K562 (cell line): ENCODE data around the gene CERS3. TPM values are rescaled to one million over a fixed set of nuclear protein-coding genes. Genes with fewer than 3 reads are reported as not detected.

Source experiments
- ATAC-seq: fragments of 200-7000 bp; cut with Tn5 transposase; 3 replicates; pipeline ENCODE4 v1.9.1; 2020; ENCODE audit warnings: moderate library complexity
- BruUV-seq: library from RNA; stranded (reverse); fragments of 400-500 nt; replicated peaks from 2 replicates; lab custom pipeline; 2021; lab: Mats Ljungman, UMichigan
- CTCF ChIA-PET: fragments of 300-600 bp; formaldehyde crosslinking; extraction: SDS; loops from one replicate; lab custom pipeline; 2021; ENCODE audit warnings: low intra/inter-chr PET ratio; lab: Yijun Ruan, JAX
- POLR2A ChIA-PET: fragments of 300-600, 350-650 bp; sonication (Branson Sonifier 250); formaldehyde crosslinking; extraction: SDS; loops from one replicate; lab custom pipeline; 2021; ENCODE audit warnings: antibody characterized with exemption, inconsistent platforms; lab: Yijun Ruan, JAX
- DNase-seq, 4 experiments: peaks; one replicate each; pipeline versions ENCODE4 v3.0.0 to v3.0.0-alpha.2; 2011 to 2018; ENCODE audit warnings: low spot score in 3 of 4, mixed read lengths in 3 of 4; ENCODE audit errors: extremely low read depth in 1 of 4
- FAIRE-seq: peaks from 2 replicates; lab custom pipeline; 2011; peaks lifted over from hg19 to GRCh38; lab: Jason Lieb, UNC
- H2AFZ ChIP-seq: 2 replicates; pipeline ENCODE4 v1.6.0; 2011; ENCODE audit warnings: low read depth, low read length, control low read depth, inconsistent platforms
- H3K27ac ChIP-seq: fragments of 200-600 bp; 3 replicates; pipeline ENCODE4 v1.8.0; 2011; ENCODE audit warnings: low read depth, mild to moderate bottlenecking, control low read depth, inconsistent platforms, low read length, moderate library complexity, mixed read lengths; ENCODE audit errors: extremely low read depth
- H3K27me3 ChIP-seq, 2 experiments: fragments of 300-600 bp in 1 of 2; 2 replicates in 1 of 2; 3 replicates in 1 of 2; pipeline versions ENCODE4 v1.6.0 to v1.8.0; 2011; ENCODE audit warnings: inconsistent platforms in 2 of 2, low read length in 2 of 2, mild to moderate bottlenecking in 1 of 2, mixed read lengths in 1 of 2, moderate library complexity in 1 of 2; ENCODE audit not compliant: control insufficient read depth in 2 of 2, insufficient read depth in 2 of 2
- H3K36me3 ChIP-seq: fragments of 300-600 bp; 3 replicates; pipeline ENCODE4 v1.8.0; 2011; ENCODE audit warnings: mild to moderate bottlenecking, low read length, inconsistent platforms; ENCODE audit not compliant: control insufficient read depth, insufficient read depth
- H3K4me1 ChIP-seq, 2 experiments: fragments of 200-600 bp in 1 of 2; replicated peaks in 1 of 2; 2 replicates in 1 of 2; 3 replicates in 1 of 2; pipeline versions ENCODE4 v1.5.1 to v1.8.0; 2011; ENCODE audit warnings: inconsistent platforms in 2 of 2, low read length in 2 of 2, mild to moderate bottlenecking in 1 of 2, mixed read lengths in 1 of 2, moderate library complexity in 1 of 2; ENCODE audit not compliant: control insufficient read depth in 2 of 2, insufficient read depth in 2 of 2
- H3K4me2 ChIP-seq: 2 replicates; pipeline ENCODE4 v1.6.1; 2011; ENCODE audit warnings: low read length, control low read depth, inconsistent platforms, mixed read lengths; ENCODE audit not compliant: insufficient read depth
- H3K4me3 ChIP-seq: fragments of 200-600 bp; sonication (generic), shearing (Covaris generic); 2 replicates; pipeline ENCODE4 v1.5.1; 2016; ENCODE audit warnings: control low read depth, inconsistent platforms
- H3K79me2 ChIP-seq: fragments of 200-600 bp; 3 replicates; pipeline ENCODE4 v1.8.0; 2011; ENCODE audit warnings: low read length, inconsistent platforms; ENCODE audit not compliant: control insufficient read depth, insufficient read depth
- H3K9ac ChIP-seq, 2 experiments: 2 replicates each; pipeline versions ENCODE4 v1.6.0 to v1.6.1; 2011; ENCODE audit warnings: low read depth in 2 of 2, low read length in 2 of 2, control low read depth in 1 of 2, inconsistent platforms in 1 of 2, mild to moderate bottlenecking in 1 of 2, mixed read lengths in 1 of 2; ENCODE audit not compliant: insufficient read depth in 1 of 2
- H3K9me1 ChIP-seq: one replicate; pipeline ENCODE4 v1.6.0; 2011; ENCODE audit warnings: inconsistent platforms, mild to moderate bottlenecking, low read length, moderate library complexity; ENCODE audit not compliant: control insufficient read depth, insufficient read depth
- H3K9me3 ChIP-seq: replicated peaks from 2 replicates; pipeline ENCODE4 v1.5.1; 2011; ENCODE audit warnings: low read depth, low read length, inconsistent platforms; ENCODE audit not compliant: control insufficient read depth, insufficient read depth
- H4K20me1 ChIP-seq: replicated peaks from 2 replicates; pipeline ENCODE4 v1.6.1; 2011; ENCODE audit warnings: low read length, inconsistent platforms, mixed read lengths; ENCODE audit not compliant: control insufficient read depth, insufficient read depth
- KAT7 ChIP-seq: sonication (generic); formaldehyde crosslinking; IDR thresholded peaks from 2 replicates; pipeline ENCODE4 v1.8.0; 2022; ENCODE audit warnings: missing genetic modification reagents, mild to moderate bottlenecking, borderline replicate concordance
- POLR2AphosphoS2 ChIP-seq: IDR thresholded peaks from 2 replicates; pipeline ENCODE4 v1.6.1; 2012; ENCODE audit warnings: low read length, improper control_type of control experiment
- TBL1XR1 ChIP-seq, 2 experiments: IDR thresholded peaks; 2 replicates each; pipeline ENCODE4 v1.6.1; 2012; ENCODE audit warnings: improper control_type of control experiment in 2 of 2, low read length in 2 of 2, mild to moderate bottlenecking in 1 of 2
- TCFL5 ChIP-seq: fragments of 250-450 bp; sonication (Bioruptor Pico); conservative IDR thresholded peaks from 2 replicates; pipeline ENCODE4 v1.6.1; 2021; ENCODE audit warnings: mild to moderate bottlenecking, moderate library complexity, matching md5 sums
- ZNF347 ChIP-seq: fragments of 450-650 bp; formaldehyde crosslinking; IDR thresholded peaks from 2 replicates; pipeline ENCODE4 v1.4.0; 2020; ENCODE audit warnings: low read depth, mild to moderate bottlenecking, moderate library complexity
- WGBS: fragments of 100-300 bp; shearing (Covaris generic); methylation state at CpG from one replicate; pipeline ENCODE4 v1.1.6; 2016; ENCODE audit warnings: low coverage, mixed read lengths; ENCODE audit not compliant: insufficient coverage; ENCODE audit errors: missing lambda C conversion rate; 5-methylcytosine and 5-hydroxymethylcytosine counted together
- in situ Hi-C: fragments of 300-500 bp; cut with MboI; formaldehyde crosslinking; loops from 4 replicates; pipeline ENCODE4 v1.15.0; 2018; ENCODE audit warnings: inconsistent platforms, mixed read lengths
- intact Hi-C: fragments of 100-400 bp; cut with micrococcal nuclease; formaldehyde crosslinking; loops from 2 replicates; pipeline ENCODE4 v1.14.2; 2022
- polyA plus RNA-seq, 8 experiments: library from polyadenylated mRNA; depleted of rRNA in 4 of 8; stranded (reverse) in 5 of 8; unstranded in 3 of 8; fragments of >200 nt; fragmentation: Nextera tagmentation in 2 of 8; fragmentation: Illumina TruSeq in 1 of 8; extraction: Ambion mirVana in 2 of 8; extraction: Trizol in 1 of 8; gene quantifications; 2 replicates each; pipeline versions ENCODE4 v1.2.1 to v1.2.3, GENCODE V29; 2011 to 2014; ENCODE audit warnings: inconsistent platforms in 1 of 8, missing spikeins in 1 of 8
- total RNA-seq, 7 experiments: library from RNA; depleted of rRNA in 6 of 7; stranded (reverse); fragments of >200 nt in 6 of 7; fragmentation: Illumina TruSeq in 2 of 7; extraction: Trizol in 2 of 7; gene quantifications; 2 replicates each; pipeline versions ENCODE4 v1.2.1 to v1.2.3, GENCODE V29; 2011 to 2021; ENCODE audit warnings: low replicate concordance in 1 of 7
- TF ChIP-seq, protein P1 (sequence below): fragments of 450-650 bp; IDR thresholded peaks from 2 replicates; pipeline ENCODE4 v1.6.1; 2016; ENCODE audit warnings: antibody characterized with exemption
- TF ChIP-seq, protein P2 (sequence below): fragments of 200-600 bp; sonication (generic); IDR thresholded peaks from one replicate; pipeline ENCODE4 v1.6.1; 2012; ENCODE audit warnings: mild to moderate bottlenecking, low read depth, low read length, inconsistent platforms

The CERS3 gene
- total and polyA plus RNA-seq, 9 of the 15 experiments (the other 6 are each of a cell fraction or from before 2014, with no cell fraction given): not detected

DNA sequence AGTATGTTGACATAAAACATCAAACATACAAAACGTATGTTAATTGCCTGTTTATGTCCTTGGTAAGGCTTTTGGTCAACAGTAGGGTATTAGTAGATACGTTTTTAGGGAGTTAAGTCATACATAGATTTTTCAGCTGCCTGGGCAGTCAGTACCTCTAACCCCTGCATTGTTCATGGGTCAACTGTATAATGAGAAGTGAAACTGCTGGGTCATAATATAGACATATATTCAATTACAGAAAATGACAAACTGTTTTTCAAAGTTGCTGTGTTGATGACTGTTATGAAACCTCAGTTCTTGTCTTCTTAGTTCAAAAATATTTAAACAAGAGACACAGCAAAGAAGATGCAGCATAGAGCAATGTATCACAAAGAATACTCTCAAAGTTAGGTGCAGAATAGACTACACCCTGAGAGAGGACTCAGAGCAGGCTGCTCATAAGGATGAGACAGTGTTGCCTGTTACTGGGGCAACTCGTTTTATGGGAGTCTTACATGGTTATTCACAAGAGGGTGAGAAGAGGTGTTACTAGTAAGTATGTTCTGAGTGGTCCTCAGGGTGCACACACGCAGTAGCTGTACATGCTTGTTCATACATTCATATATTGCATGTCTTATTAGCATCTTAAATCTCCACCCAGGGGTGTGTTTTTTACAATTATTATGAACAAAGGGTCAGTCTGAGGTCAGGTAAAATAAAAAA, 133.9 kb downstream of the CERS3 start:
- POLR2A ChIA-PET: no interaction called here
- BruUV-seq: no TSS peak

More for the DNA sequence above, 133.9 kb downstream of the CERS3 start:
- intact Hi-C loops: no loop called here
- no peak for ATAC-seq
- no peak overlapping the region for H3K27ac ChIP-seq
- H3K9me3 ChIP-seq: no peaks in the 10 kb centered on the region
- no peak overlapping the region for H3K9ac ChIP-seq
- H3K79me2 ChIP-seq: no peaks in the 10 kb centered on the region
- H3K4me2 ChIP-seq: no peak overlapping the region
- 1% methylated on average over 4 of the region's 4 CpGs for WGBS
- DNase-seq: no peak
- no peaks in the 10 kb centered on the region for H3K27me3 ChIP-seq
- no peak overlapping the region for H3K4me3 ChIP-seq
- CTCF ChIA-PET: no interaction called here
- H4K20me1 ChIP-seq: no peaks in the 10 kb centered on the region
- no peak for FAIRE-seq
- H2AFZ ChIP-seq: no peak overlapping the region
- no peak for TF ChIP-seq KAT7 (CRISPR knock-in tag)
- TF ChIP-seq, protein P1, sequence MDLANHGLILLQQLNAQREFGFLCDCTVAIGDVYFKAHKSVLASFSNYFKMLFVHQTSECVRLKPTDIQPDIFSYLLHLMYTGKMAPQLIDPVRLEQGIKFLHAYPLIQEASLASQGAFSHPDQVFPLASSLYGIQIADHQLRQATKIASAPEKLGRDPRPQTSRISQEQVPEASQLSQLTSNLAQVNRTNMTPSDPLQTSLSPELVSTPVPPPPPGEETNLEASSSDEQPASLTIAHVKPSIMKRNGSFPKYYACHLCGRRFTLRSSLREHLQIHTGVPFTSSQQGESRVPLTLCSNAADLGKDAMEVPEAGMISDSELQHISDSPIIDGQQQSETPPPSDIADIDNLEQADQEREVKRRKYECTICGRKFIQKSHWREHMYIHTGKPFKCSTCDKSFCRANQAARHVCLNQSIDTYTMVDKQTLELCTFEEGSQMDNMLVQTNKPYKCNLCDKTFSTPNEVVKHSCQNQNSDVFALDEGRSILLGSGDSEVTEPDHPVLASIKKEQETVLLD: no peak
- no peak for TF ChIP-seq POLR2AphosphoS2
- TF ChIP-seq TBL1XR1 (IDR thresholded peaks at IDR 0.05; ENCODE audit: low read length in 2 of 2): no peak
- TF ChIP-seq, protein P2, sequence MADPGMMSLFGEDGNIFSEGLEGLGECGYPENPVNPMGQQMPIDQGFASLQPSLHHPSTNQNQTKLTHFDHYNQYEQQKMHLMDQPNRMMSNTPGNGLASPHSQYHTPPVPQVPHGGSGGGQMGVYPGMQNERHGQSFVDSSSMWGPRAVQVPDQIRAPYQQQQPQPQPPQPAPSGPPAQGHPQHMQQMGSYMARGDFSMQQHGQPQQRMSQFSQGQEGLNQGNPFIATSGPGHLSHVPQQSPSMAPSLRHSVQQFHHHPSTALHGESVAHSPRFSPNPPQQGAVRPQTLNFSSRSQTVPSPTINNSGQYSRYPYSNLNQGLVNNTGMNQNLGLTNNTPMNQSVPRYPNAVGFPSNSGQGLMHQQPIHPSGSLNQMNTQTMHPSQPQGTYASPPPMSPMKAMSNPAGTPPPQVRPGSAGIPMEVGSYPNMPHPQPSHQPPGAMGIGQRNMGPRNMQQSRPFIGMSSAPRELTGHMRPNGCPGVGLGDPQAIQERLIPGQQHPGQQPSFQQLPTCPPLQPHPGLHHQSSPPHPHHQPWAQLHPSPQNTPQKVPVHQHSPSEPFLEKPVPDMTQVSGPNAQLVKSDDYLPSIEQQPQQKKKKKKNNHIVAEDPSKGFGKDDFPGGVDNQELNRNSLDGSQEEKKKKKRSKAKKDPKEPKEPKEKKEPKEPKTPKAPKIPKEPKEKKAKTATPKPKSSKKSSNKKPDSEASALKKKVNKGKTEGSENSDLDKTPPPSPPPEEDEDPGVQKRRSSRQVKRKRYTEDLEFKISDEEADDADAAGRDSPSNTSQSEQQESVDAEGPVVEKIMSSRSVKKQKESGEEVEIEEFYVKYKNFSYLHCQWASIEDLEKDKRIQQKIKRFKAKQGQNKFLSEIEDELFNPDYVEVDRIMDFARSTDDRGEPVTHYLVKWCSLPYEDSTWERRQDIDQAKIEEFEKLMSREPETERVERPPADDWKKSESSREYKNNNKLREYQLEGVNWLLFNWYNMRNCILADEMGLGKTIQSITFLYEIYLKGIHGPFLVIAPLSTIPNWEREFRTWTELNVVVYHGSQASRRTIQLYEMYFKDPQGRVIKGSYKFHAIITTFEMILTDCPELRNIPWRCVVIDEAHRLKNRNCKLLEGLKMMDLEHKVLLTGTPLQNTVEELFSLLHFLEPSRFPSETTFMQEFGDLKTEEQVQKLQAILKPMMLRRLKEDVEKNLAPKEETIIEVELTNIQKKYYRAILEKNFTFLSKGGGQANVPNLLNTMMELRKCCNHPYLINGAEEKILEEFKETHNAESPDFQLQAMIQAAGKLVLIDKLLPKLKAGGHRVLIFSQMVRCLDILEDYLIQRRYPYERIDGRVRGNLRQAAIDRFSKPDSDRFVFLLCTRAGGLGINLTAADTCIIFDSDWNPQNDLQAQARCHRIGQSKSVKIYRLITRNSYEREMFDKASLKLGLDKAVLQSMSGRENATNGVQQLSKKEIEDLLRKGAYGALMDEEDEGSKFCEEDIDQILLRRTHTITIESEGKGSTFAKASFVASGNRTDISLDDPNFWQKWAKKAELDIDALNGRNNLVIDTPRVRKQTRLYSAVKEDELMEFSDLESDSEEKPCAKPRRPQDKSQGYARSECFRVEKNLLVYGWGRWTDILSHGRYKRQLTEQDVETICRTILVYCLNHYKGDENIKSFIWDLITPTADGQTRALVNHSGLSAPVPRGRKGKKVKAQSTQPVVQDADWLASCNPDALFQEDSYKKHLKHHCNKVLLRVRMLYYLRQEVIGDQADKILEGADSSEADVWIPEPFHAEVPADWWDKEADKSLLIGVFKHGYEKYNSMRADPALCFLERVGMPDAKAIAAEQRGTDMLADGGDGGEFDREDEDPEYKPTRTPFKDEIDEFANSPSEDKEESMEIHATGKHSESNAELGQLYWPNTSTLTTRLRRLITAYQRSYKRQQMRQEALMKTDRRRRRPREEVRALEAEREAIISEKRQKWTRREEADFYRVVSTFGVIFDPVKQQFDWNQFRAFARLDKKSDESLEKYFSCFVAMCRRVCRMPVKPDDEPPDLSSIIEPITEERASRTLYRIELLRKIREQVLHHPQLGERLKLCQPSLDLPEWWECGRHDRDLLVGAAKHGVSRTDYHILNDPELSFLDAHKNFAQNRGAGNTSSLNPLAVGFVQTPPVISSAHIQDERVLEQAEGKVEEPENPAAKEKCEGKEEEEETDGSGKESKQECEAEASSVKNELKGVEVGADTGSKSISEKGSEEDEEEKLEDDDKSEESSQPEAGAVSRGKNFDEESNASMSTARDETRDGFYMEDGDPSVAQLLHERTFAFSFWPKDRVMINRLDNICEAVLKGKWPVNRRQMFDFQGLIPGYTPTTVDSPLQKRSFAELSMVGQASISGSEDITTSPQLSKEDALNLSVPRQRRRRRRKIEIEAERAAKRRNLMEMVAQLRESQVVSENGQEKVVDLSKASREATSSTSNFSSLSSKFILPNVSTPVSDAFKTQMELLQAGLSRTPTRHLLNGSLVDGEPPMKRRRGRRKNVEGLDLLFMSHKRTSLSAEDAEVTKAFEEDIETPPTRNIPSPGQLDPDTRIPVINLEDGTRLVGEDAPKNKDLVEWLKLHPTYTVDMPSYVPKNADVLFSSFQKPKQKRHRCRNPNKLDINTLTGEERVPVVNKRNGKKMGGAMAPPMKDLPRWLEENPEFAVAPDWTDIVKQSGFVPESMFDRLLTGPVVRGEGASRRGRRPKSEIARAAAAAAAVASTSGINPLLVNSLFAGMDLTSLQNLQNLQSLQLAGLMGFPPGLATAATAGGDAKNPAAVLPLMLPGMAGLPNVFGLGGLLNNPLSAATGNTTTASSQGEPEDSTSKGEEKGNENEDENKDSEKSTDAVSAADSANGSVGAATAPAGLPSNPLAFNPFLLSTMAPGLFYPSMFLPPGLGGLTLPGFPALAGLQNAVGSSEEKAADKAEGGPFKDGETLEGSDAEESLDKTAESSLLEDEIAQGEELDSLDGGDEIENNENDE: no peak
- no peak for TF ChIP-seq TCFL5 (CRISPR knock-in tag)
- TF ChIP-seq ZNF347 (CRISPR knock-in tag): no peak
- TF ChIP-seq, all 486 proteins: peak for 0
- Histone ChIP-seq H3K4me1 (no peaks in the 10 kb centered on the region), H3K36me3 (no peaks in the 10 kb centered on the region), H3K9me1 (no peaks in the 10 kb centered on the region)
- in situ Hi-C loops: no loop called here
